Activated T-helper 9 cell treated with anti-CD3 and anti-CD28 coated beads, Interleukin-2, amount 50 U/mL, for 16 hours (primary cell): ENCODE data around the gene PHACTR2.
A peak's percentile ranks its signal among the peaks of the same experiment; 100 is the strongest.
"Not testable (repeated sequence)": the region's sequence is repeated elsewhere in the genome, so short reads cannot be mapped to it uniquely, and the experiment has no call there.

Source experiments
- DNase-seq: peaks from one replicate; pipeline ENCODE4 v3.0.0-alpha.2; 2020; ENCODE audit warnings: low read depth

PHACTR2 gene

DNA sequence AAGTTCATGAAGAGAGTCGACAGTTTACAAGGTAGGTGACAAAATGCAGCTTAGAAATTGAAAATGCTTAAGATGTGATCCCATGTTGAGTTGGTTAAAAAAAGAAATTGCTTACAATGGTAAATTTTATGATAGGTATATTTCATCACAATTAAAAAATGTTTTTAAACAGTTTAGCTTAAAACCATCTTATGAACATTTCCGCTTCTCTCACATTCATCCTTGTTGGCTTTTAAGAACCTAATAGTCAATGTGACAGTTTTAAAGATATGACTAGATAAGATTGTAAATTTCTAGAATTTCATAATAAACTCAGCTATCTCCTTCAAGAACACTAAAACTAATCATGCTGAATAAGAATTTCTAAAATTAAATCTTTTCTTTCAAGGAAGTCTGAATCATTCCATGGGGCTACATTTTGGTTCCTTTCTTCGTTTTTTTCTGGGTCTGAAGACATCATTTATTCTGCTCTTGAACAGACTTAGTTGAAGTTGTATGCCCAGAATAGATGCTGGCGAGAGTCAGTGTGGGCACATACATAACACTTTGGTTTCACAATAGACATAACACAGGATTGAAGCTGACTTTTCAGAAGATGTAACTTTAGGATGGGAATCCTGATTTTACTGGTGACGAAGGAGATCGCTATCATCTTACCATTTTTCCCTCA, 129.5 kb downstream of the PHACTR2 start:
- DNase-seq, result no peak

DNA sequence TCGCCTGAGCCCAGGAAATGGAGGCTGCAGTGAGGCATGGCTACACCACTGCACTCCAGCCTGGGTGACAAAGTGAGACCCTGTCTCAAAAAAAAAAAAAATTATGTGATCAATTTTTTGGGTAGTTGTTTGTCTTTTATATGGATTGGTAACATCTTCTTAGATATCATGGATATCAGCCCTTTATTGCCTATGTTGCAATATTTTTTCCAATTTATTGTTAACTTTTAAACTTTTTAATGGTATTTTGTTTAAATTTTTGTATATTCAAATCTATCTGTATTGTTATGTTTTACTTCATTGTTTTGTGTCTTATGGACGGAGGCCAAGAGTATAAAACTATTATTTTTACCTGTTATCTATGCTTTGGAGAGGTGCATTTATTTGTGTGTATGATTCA, 133.0 kb downstream of the PHACTR2 start:
- no peak for DNase-seq

DNA sequence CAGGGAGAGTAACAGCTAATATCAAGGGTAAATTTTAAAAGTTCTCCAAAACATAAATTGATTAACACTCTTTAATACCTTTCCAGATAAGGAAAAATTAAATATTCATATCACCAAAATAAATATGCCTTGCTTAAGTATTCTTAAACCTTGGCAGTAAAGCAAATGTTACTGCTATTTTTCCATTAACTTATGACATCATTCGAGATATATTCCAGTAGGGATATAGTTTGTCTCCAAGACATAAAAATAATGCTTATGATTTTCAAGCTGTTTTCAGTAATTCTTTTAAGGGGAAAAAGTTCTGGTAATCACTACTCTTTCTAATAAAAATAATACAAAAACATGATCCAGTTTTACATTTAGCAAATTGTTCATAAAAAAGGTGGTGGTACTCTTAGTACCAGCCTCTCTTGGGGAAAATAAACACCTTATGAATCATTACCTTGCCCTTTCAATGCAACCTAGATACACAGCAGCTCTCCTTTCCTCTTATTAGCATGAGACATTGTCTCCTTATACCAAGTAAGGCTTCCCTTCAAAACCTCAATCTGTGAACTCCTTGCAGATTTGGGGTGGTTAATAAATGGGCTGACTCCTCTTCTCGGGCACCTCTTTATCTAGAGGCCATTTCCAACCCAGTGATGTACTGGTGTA, 133.9 kb downstream of the PHACTR2 start:
- DNase-seq, result no peak

DNA sequence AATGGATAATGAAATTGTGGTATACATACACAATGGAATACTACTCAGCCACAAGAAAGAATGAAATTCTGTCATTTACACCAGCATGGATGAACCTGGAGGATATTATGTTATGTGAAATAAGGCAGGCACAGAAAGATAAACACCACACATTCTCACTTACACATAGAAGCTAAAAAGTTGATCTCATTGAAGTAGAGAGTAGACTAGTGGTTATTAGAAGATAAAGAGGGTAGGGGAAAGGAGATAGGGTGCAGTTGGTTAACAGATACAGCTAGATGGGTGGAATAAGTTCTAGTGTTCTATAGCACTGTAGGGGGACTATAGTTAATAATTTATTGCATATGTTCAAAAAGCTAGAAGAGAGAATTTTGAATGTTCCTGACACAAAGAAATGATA, 139.9 kb downstream of the PHACTR2 start:
- no peak for DNase-seq

DNA sequence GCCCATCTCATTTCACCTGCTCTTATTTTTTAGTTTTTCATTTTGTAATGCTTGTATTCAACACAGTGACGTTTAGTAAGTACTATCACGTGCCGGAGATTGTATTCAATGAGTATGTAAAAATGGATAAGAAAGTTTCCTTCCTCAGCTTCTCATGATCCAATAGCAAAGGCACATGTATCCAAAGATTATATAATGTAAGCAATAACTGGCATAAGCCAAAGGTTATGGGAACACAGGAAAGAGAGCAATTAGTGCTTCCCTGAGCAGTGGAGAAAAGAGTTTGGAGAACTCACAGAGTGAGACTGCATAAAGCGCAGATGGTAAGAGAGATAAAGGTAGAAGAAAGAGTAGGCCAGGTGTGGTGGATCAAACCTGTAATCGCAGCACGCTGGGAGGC, 143.6 kb downstream of the PHACTR2 start:
- DNase-seq, result no peak

DNA sequence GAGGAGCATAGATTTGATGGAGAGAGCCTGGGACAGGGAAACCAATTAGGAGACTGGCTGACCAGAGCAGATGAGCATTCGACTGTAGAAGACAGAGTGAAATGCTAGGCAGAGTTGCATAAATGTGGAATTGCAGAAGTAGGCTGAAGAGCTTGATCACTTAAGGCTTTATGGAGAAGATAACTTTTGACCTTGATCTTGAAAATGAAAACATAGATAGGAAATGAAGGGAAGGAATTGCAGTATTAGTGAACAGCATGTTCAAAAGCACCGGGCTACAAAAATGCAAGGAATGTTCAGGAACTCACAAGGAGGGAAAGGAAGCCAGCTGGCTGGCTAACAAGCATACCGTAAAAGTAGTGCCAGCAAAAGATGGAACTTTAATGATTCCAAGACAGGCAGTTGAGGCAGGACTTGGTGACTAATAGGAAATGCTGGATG, 144.8 kb downstream of the PHACTR2 start:
- DNase-seq, result no peak

DNA sequence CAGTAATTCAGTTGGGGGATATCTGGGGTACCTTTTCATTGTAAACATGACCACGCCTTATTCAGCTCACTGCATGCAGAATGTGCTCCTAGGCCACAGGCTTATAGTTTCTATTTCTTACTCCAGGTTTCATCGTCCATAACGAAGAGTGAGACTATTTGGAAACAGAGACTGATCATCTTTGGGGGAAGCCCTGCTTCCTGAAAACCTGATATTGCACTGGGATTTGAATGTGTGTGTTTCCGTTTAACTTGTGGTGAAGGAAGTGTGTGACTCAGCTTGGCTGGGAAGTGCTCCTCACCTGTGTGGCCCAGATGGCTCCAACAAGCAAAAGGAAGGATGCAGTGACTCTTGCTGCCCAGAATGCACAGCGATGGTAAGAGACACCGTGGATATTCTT, 145.8 kb downstream of the PHACTR2 start:
- no peak for DNase-seq

DNA sequence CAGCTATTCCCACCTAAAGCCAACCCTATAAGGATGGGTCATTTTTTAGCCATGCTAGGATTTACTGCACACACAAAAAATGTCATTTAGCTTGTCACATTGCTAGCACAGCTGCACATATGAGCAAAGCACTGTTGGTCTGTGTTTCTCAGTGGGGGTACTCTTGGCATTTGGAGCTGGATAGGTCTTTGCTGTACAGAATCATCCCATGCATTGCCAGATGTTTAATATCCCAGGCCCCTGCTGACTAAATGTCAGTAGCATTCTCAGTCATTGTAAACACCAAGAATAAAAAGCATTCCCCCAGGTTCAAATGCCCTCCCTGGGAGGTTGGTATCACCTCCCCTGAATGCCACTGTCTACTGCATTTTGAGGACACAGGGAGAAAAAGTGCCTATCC, 150.8 kb downstream of the PHACTR2 start:
- DNase-seq, result no peak

DNA sequence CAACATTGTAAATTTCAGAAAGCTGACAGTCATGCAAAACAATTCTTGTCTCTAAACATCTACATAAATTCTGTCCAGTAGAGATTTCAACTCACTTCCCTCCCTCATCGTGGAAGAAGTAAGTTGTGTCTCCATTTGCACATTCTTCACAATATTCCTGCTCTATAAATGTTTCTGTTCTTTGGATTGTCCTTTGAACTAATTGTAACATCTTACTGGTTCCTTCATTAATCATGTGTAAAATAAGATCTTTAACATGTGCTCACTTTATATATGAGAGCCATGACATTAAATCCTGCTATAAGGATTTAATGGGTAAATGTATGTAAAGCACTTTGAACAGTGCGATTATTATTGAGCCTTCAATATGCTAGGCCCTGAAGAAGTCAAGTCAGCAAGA, 158.4 kb downstream of the PHACTR2 start:
- DNase-seq, result no peak

DNA sequence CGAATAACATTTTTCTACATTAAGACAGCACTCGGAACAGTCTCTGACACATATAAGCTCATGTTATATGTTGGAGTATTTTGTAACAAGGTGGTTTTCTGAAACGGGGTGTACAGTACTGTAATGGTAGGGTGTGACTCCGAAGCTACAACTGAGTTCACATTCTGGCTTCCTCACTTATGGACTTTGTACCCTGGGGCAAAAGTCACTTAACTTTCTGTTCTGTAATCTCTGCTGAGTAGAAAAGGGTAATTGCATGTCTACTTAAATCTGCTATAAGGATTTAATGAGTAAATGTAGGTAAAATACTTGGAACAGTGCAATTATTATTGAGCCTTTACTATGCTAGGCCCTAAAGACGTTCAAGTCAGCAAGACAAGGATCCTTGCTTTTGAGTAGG, 160.6 kb downstream of the PHACTR2 start:
- DNase-seq, result no peak

DNA sequence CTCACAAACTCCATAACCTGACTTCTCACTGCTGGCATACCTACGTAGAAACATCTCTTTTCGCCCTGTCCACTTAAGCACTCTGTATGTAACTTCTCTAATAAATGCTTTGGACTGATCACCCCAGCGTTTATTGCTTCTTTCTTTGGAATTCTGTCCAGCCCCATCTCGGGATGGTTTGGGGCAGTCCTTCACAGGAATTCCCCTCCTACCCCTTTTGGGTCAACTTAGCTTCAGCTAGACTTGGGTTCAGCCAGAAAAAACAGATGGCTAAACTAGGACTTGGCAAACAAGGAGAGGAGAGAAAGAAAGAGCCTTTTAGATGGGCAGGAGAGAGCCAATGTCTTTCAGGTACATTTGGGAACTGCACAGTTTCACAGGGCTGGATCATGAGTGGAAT, 161.4 kb downstream of the PHACTR2 start:
- no peak for DNase-seq

DNA sequence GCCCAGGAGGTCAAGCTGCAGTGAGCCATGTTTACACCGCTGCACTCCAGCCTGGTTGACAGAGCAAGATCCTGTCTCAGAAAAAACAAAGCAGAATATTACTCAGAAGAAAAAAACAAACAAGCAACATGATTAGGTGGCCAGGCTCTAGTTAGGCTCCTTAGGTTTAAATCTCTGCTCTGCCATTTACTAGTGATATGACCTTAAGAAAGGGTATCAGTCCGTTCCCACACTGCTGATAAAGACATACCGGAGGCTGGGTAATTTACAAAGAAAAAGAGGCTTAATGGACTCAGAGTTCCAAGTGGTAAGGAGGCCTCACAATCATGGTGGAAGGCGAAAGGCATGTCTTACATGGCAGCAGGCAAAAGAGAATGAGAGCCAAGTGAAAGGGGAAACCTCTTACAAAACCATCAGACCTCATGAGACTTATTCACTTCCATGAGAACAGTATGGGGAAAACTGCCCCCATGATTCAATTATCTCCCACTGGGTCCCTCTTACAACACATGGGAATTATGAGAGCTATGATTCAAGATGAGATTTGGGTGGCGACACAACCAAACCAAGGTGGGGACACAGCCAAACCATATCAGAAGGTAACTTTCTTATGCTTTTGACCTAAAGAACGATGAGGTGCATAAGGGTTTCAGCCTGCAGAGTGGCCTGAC, 163.0 kb downstream of the PHACTR2 start:
- DNase-seq, result no peak

DNA sequence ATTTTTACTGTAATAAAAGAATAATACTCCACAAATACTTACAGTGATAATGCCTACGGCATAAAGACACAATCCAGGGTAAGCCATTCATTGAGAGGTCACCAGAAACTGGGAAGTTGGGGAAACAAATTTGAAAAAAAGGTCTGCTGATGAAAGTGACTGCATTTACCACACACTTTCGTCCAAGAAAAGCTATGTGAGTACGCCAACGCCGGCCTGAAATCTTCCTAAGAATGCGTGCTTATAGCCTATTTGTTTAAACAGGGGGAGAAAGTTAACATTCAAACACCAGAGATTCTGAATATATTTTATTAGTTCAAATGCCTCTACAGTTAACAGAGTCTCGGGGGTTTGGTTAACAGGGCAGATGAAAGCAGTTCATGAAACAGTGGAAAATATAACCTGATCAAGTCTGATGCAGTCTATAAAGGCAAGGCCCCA, 164.7 kb downstream of the PHACTR2 start:
- no peak for DNase-seq

DNA sequence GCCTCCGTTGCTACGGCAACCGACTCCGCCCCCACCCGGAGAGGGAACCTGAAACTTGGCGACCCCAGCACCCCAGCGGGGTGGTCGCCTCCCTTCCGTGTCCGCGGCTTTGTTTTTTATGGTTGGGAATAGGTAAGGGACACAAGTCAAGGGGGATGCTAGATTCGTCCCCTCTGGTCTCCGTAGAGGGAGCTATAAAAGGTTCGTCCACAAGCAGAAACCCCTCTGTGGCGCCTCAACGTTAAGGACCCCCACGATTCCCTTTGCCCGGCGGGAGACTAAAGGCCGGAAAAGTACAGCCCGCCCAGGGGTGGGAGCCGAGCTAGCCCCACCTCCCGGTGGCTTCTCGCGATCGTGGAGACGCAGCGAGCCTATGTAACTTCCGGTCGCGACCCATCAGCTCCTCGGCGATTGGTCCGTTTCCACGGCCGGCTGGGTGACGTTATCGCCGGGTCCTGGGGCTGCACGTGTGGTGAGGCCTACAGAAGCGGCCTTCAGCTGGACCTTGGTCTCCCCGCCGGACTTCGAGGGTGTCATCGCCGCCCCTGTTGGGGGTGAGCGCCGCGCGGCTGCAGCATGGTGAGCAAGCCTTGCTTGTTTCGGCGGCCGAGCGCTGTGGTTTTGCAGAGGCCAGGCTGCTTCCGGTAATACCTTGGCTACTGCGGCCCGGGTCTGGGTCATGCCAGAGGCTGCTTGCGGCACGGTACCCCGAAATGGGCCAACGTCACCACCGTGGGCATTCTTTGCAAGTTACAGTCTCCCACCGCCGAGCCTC, 165.3 kb downstream of the PHACTR2 start, which contains the start of gene LTV1:
Gene LTV1, plus strand, starts transcription at position 437 of the 775 bp plus-strand sequence. Its CDS starts 140 bp downstream, at position 577.
- peak; percentile 86 for DNase-seq

DNA sequence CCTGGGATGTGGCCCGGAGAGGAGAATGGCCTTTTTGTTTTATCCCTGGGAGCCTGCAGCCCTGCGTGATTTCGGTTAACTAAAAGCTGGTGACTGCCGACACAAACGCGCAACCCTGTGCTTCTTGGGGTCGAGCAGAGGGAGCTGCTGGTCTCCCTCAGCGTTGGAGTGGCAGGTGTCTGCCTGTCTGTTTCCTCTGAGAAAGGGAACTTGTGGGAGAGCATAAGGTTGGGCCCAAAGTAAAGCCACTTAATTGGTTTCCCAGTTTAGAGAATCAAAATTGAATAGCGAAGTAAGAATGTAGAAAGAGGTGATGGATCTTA, 165.9 kb downstream of the PHACTR2 start:
- DNase-seq, result no peak

DNA sequence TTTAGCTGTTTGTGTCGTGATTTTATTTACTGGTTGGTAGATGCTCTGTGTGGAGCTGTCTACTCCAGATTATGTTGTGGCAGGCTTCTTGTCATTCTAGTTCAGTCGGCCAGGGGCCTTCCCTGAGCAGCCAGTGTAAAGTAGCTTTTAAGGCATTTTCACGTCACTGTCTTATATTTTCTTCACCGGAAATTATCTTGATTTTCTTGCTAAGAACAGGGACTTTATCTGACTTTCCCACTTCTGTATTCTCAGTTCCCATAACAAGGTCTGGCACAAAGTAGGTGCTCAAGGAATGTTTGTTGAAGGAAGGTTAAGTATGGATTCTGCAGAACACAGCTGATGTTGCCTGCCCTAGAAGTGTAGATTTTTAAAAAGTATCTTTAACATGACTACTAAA, 166.2 kb downstream of the PHACTR2 start:
- DNase-seq, result no peak

DNA sequence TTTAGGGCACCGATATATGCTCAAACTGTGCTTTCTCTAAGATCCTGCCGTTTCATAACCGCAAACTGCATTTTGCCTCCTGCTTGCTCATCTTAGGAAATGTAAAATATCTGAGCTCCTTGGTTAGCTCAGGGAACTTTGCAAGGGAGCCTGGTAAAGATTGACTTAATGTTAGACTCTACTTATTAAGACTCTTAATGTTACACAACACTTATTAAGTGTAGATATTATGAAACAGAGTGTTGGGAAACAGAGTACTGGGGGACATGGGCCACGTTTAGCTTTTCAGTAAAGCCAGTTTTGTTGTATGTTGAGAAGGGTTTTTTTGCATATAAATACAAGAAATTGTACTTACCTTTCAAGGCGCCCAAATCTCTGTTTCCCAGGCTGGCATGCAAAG, 167.3 kb downstream of the PHACTR2 start:
- no peak for DNase-seq

DNA sequence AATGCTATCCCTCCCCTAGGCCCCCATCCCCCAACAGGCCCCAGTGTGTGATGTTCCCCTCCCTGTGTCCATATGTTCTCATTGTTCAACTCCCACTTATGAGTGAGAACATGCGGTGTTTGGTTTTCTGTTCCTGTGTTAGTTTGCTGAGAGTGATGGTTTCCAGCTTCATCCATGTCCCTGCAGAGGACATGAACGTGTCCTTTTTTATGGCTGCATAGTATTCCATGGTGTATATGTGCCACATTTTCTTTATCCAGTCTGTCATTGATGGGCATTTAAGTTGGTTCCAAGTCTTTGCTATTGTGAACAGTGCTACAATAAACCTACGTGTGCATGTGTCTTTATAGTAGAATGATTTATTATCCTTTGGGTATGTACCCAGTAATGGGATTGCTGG, 173.9 kb downstream of the PHACTR2 start:
- DNase-seq, result not testable (repeated sequence)

DNA sequence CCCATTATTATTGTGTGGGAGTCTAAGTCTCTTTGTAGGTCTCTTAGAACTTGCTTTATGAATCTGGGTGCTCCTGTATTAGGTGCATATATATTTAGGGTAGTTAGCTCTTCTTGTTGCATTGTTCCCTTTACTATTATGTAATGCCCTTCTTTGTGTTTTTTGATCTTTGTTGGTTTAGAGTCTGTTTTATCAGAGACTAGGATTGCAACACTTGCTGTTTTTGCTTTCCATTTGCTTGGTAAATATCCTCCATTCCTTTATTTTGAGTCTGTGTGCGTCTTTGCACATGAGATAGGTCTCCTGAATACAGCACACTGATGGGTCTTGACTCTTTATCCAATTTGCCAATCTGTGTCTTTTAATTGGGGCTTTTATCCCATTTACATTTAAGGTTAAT, 177.3 kb downstream of the PHACTR2 start:
- DNase-seq, result not testable (repeated sequence)

DNA sequence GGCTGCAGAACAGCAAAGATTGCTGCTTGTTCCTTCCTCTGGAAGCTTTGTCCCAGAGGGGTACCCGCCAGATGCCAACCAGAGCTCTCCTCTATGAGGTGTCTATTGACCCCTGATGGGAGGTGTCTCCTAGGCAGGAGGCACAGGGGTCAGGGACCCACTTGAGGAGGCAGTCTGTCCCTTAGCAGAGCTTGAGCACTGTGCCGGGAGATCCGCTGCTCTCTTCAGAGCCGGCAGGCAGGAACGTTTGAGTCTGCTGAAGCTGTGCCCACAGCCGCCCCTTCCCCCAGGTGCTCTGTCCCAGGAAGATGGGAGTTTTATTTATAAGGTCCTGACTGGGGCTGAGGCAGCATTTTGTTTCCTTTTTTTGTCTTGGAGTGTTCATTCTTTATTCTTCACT, 179.0 kb downstream of the PHACTR2 start:
- not testable (repeated sequence) for DNase-seq

DNA sequence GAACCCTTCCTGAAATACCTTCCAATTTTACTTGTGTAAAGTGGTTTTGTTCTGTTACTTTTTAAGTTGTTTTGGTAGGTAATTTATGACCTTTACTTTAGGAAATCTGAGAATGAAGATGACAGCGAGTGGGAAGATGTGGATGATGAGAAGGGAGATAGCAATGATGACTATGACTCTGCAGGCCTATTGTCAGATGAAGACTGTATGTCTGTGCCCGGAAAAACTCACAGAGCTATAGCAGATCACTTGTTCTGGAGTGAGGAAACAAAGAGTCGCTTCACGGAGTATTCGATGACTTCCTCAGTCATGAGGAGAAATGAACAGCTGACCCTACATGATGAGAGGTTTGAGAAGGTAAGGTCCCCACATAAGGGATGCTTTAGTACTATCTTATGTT, 179.9 kb downstream of the PHACTR2 start:
- no peak for DNase-seq

DNA sequence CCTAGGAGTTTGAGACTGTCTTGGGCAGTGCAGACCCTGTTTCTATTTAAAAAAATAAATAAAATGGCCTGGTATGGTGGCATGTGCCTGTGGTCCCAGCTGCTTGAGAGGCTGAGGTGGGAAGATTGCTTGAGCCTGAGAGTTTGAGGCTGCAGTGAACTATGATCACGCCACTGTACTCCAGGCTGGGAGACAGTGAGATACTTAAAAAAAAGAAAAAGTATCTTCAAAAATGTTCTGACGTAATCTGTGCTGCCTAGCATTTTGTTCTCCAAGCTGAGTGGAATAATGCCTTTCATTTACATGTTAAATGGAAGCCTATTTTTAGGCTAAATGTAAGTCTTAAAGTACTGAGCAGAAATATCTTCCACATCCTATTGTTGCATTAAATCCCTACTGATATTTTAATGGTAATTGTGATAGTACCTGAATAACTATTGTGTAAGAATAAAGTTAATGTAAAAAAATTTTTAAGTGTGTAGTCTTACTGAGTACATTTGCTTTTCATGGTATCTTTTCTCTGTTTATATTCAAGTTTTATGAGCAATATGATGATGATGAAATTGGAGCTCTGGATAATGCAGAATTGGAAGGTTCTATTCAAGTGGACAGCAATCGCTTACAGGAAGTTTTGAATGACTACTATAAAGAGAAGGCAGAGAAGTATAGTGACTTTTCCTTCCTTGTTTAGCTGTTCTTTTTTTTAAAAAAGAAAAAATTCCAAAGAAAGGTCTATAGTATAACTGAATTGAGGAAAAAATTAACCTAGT, 182.3 kb downstream of the PHACTR2 start:
- DNase-seq, result no peak
